Naive thymus-derived CD4-positive, alpha-beta T cell (primary cell): ENCODE measurements around the gene LARGE2. TPM values are rescaled to one million over a fixed set of nuclear protein-coding genes. Genes with fewer than 3 reads are reported as not detected.

Experiments
- ATAC-seq: fragments of 150-1000 bp; cut with Tn5 transposase; 2 replicates; pipeline ENCODE4 v1.10.0; 2021; ENCODE audit warnings: mild to moderate bottlenecking, moderate library complexity
- CTCF ChIA-PET: fragments of 350-600 bp; sonication (Branson Sonifier 250); formaldehyde crosslinking; loops from one replicate; lab custom pipeline; 2021; ENCODE audit warnings: antibody characterized with exemption; lab: Charles Lee
- POLR2A ChIA-PET: fragments of 350-600 bp; sonication (Branson Sonifier 250); formaldehyde crosslinking; loops from one replicate; lab custom pipeline; 2021; ENCODE audit warnings: antibody characterized with exemption, inconsistent platforms; lab: Charles Lee
- DNase-seq, 9 donors: peaks; one replicate each; pipeline versions ENCODE4 v3.0.0 to v3.0.0-alpha.2; 2020 to 2022; ENCODE audit warnings: mixed read lengths in 1 of 9
- H3K27ac ChIP-seq: one replicate; pipeline ENCODE4 v1.7.0; 2013; ENCODE audit warnings: mild to moderate bottlenecking, low read depth, low read length, moderate library complexity
- H3K27me3 ChIP-seq, 2 donors: one replicate each; pipeline ENCODE4 v1.7.0; 2013; ENCODE audit warnings: low read length in 2 of 2, mild to moderate bottlenecking in 2 of 2, moderate library complexity in 2 of 2; ENCODE audit not compliant: control insufficient read depth in 2 of 2, insufficient read depth in 2 of 2
- H3K36me3 ChIP-seq, 3 experiments: 1 replicate in 2 of 3; 2 replicates in 1 of 3; pipeline ENCODE4 v1.7.0; 2013; ENCODE audit warnings: low read length in 3 of 3, mild to moderate bottlenecking in 3 of 3, moderate library complexity in 1 of 3; ENCODE audit not compliant: insufficient read depth in 3 of 3, control insufficient read depth in 2 of 3
- H3K4me1 ChIP-seq, 2 donors: one replicate each; pipeline ENCODE4 v1.7.0; 2013; ENCODE audit warnings: low read length in 2 of 2, mild to moderate bottlenecking in 2 of 2, moderate library complexity in 1 of 2; ENCODE audit not compliant: control insufficient read depth in 2 of 2, insufficient read depth in 2 of 2
- H3K4me3 ChIP-seq: 2 replicates; pipeline ENCODE4 v1.7.0; 2013; ENCODE audit warnings: mild to moderate bottlenecking, low read length
- H3K9me3 ChIP-seq, 3 experiments: 1 replicate in 2 of 3; 2 replicates in 1 of 3; pipeline ENCODE4 v1.7.0; 2013; ENCODE audit warnings: low read length in 3 of 3; ENCODE audit not compliant: control insufficient read depth in 2 of 3
- H3K27ac Mint-ChIP-seq, 9 donors: one replicate each; pipeline ENCODE4 v1.8.0; 2020 to 2022; ENCODE audit warnings: mixed read lengths in 9 of 9, mild to moderate bottlenecking in 8 of 9, moderate library complexity in 5 of 9, inconsistent platforms in 2 of 9
- H3K27me3 Mint-ChIP-seq, 5 donors: one replicate each; pipeline ENCODE4 v1.8.0; 2021 to 2022; ENCODE audit warnings: mixed read lengths in 5 of 5, mild to moderate bottlenecking in 1 of 5
- H3K36me3 Mint-ChIP-seq, 5 donors: one replicate each; pipeline ENCODE4 v1.8.0; 2020 to 2022; ENCODE audit warnings: mixed read lengths in 5 of 5, mild to moderate bottlenecking in 3 of 5, inconsistent platforms in 1 of 5
- H3K4me1 Mint-ChIP-seq, 7 donors: one replicate each; pipeline ENCODE4 v1.8.0; 2020 to 2022; ENCODE audit warnings: mixed read lengths in 7 of 7, mild to moderate bottlenecking in 3 of 7, inconsistent platforms in 1 of 7
- H3K4me3 Mint-ChIP-seq, 10 donors: one replicate each; pipeline ENCODE4 v1.8.0; 2020 to 2022; ENCODE audit warnings: mild to moderate bottlenecking in 10 of 10, mixed read lengths in 10 of 10, moderate library complexity in 6 of 10, inconsistent platforms in 2 of 10
- H3K9me3 Mint-ChIP-seq, 11 donors: one replicate each; pipeline ENCODE4 v1.8.0; 2020 to 2022; ENCODE audit warnings: mixed read lengths in 11 of 11, mild to moderate bottlenecking in 4 of 11, inconsistent platforms in 1 of 11, moderate library complexity in 1 of 11
- intact Hi-C, 2 donors: fragments of 100-400 bp; cut with micrococcal nuclease; formaldehyde crosslinking; loops; one replicate each; pipeline ENCODE4 v1.15.1; 2023
- polyA plus RNA-seq, 2 donors: library from polyadenylated mRNA; unstranded; fragments of 300-500 nt; fragmentation: Illumina TruSeq; gene quantifications; one replicate each; pipeline ENCODE4 v1.2.3, GENCODE V29; 2021
- total RNA-seq, 6 experiments: library from RNA in 5 of 6; stranded (reverse) in 5 of 6; gene quantifications; 1 replicate in 5 of 6; 2 replicates in 1 of 6; pipeline ENCODE4 v1.2.3 and lab custom pipeline; 2021 to 2026

The LARGE2 gene
- total and polyA plus RNA-seq, 7 experiments from 2014 or later: 0.24 to 4.8 (median 1.6) TPM; not detected in 1

- Mint-ChIP-seq H3K4me1 (peaks cover 7 to 16% (median 10%) of the 10 kb centered on the region in 7 donors), H3K9me3 (peaks cover 0 to 3% (median 0%) of the 10 kb centered on the region in 11 donors), H3K36me3 (peaks cover 9 to 53% (median 33%) of the 10 kb centered on the region in 5 donors), H3K4me3 (no peak overlapping the region), H3K27ac (no peak overlapping the region), H3K27me3 (peaks cover 0 to 14% (median 0%) of the 10 kb centered on the region in 5 donors)
- H3K4me3 ChIP-seq: no peak overlapping the region
- H3K4me1 ChIP-seq: no peaks in the 10 kb centered on the region
- no peak overlapping the region for H3K27ac ChIP-seq
- DNase-seq (no peak), ATAC-seq (no peak)
- CTCF ChIA-PET: no interaction called here
- intact Hi-C loops: no loop called here
- POLR2A ChIA-PET: no interaction called here
- H3K36me3 ChIP-seq: peaks cover 3 to 49% (median 11%) of the 10 kb centered on the region in 3 experiments
- H3K9me3 ChIP-seq: no peaks in the 10 kb centered on the region
- no peaks in the 10 kb centered on the region for H3K27me3 ChIP-seq
Observed at GRCh38 chr11:45881708-45882368, 40.6 kb upstream of the LARGE2 start.

- ATAC-seq (no peak), DNase-seq (no peak)
- peak overlapping the region in 2 of 9 donors; percentile 40 to 69 for H3K27ac Mint-ChIP-seq
- Histone ChIP-seq H3K4me3 (no peak overlapping the region), H3K4me1 (no peaks in the 10 kb centered on the region), H3K27ac (no peak overlapping the region), H3K36me3 (peaks cover 0 to 28% (median 6%) of the 10 kb centered on the region in 3 experiments), H3K27me3 (no peaks in the 10 kb centered on the region), H3K9me3 (no peaks in the 10 kb centered on the region)
- H3K27me3 Mint-ChIP-seq: peaks cover 0 to 21% (median 4%) of the 10 kb centered on the region in 5 donors
- POLR2A ChIA-PET: interaction anchor here (0.6 kb wide), 1 partner anchor 738 kb away, joined by 3 read pairs; no protein-coding TSS in a partner anchor
- CTCF ChIA-PET: no interaction called here
- H3K9me3 Mint-ChIP-seq: peaks cover 0 to 3% (median 0%) of the 10 kb centered on the region in 11 donors
- peaks cover 7 to 15% (median 10%) of the 10 kb centered on the region in 7 donors for H3K4me1 Mint-ChIP-seq
- peak overlapping the region; percentile 64 to 85 (median 73) for H3K4me3 Mint-ChIP-seq
- intact Hi-C loops: loop anchor here (1.0 kb wide), 4 partner anchors 15 to 37 kb away; partner anchors contain the start of gene CRY2 (in 1 of the 2)
- H3K36me3 Mint-ChIP-seq: peaks cover 0 to 33% (median 11%) of the 10 kb centered on the region in 5 donors
Observed at GRCh38 chr11:45884596-45885185, 37.8 kb upstream of the LARGE2 start.

- ChIA-PET CTCF (no interaction called here), POLR2A (no interaction called here)
- DNase-seq (peak; percentile 15 to 71 (median 50)), ATAC-seq (peak; percentile 90)
- Histone ChIP-seq H3K27me3 (no peaks in the 10 kb centered on the region), H3K4me1 (no peaks in the 10 kb centered on the region), H3K36me3 (peaks cover 0 to 21% (median 0%) of the 10 kb centered on the region in 3 experiments), H3K9me3 (no peaks in the 10 kb centered on the region), H3K4me3 (peak within 1 kb of the TSS; percentile 51), H3K27ac (no peak within 1 kb of the TSS)
- Mint-ChIP-seq H3K27me3 (peaks cover 0 to 21% (median 4%) of the 10 kb centered on the region in 5 donors), H3K27ac (peak within 1 kb of the TSS in 2 of 9 donors; percentile 40 to 69), H3K4me1 (peaks cover 7 to 15% (median 10%) of the 10 kb centered on the region in 7 donors), H3K4me3 (peak within 1 kb of the TSS; percentile 64 to 85 (median 73)), H3K36me3 (peaks cover 0 to 26% (median 7%) of the 10 kb centered on the region in 5 donors), H3K9me3 (peaks cover 0 to 3% (median 0%) of the 10 kb centered on the region in 11 donors)
- intact Hi-C loops: loop anchor here (1.0 kb wide), 4 partner anchors 14 to 38 kb away; partner anchors contain the start of gene CRY2 (in 1 of the 2)
Observed at GRCh38 chr11:45885274-45885920, 37.1 kb upstream of the LARGE2 start, which contains the start of gene MAPK8IP1. Gene MAPK8IP1, plus strand, starts transcription at chr11:45885651. Its CDS starts 170 bp downstream, at chr11:45885821.

GRCh38 chr11:45885921-45886721, 36.3 kb upstream of the LARGE2 start:
- no peak for DNase-seq
- ChIA-PET POLR2A (no interaction called here), CTCF (no interaction called here)
- H3K36me3 ChIP-seq: peaks cover 0 to 14% (median 0%) of the 10 kb centered on the region in 3 experiments
- no peak overlapping the region for H3K27ac ChIP-seq
- intact Hi-C loops: loop anchor here (1.0 kb wide), 4 partner anchors 13 to 39 kb away; partner anchors contain the start of gene CRY2 (in 1 of the 2)
- no peak overlapping the region for H3K27ac Mint-ChIP-seq
- H3K9me3 ChIP-seq: no peaks in the 10 kb centered on the region
- no peaks in the 10 kb centered on the region for H3K27me3 ChIP-seq
- peaks cover 0 to 3% (median 0%) of the 10 kb centered on the region in 11 donors for H3K9me3 Mint-ChIP-seq
- peaks cover 0 to 21% (median 4%) of the 10 kb centered on the region in 5 donors for H3K27me3 Mint-ChIP-seq
- peaks cover 7 to 15% (median 10%) of the 10 kb centered on the region in 7 donors for H3K4me1 Mint-ChIP-seq
- H3K4me1 ChIP-seq: no peaks in the 10 kb centered on the region
- peak overlapping the region in 6 of 10 donors; percentile 29 to 49 (median 39) for H3K4me3 Mint-ChIP-seq
- H3K36me3 Mint-ChIP-seq: peaks cover 0 to 19% (median 3%) of the 10 kb centered on the region in 5 donors
- no peak for ATAC-seq
- no peak overlapping the region for H3K4me3 ChIP-seq

GRCh38 chr11:45886816-45887520, 35.5 kb upstream of the LARGE2 start:
- Histone ChIP-seq H3K4me3 (no peak overlapping the region), H3K9me3 (no peaks in the 10 kb centered on the region), H3K36me3 (peaks cover 0 to 6% (median 0%) of the 10 kb centered on the region in 3 experiments), H3K4me1 (no peaks in the 10 kb centered on the region), H3K27me3 (no peaks in the 10 kb centered on the region), H3K27ac (no peak overlapping the region)
- Mint-ChIP-seq H3K4me1 (peaks cover 7 to 15% (median 10%) of the 10 kb centered on the region in 7 donors), H3K27ac (no peak overlapping the region), H3K27me3 (peaks cover 0 to 21% (median 4%) of the 10 kb centered on the region in 5 donors), H3K4me3 (peak overlapping the region in 5 of 10 donors; percentile 29 to 49 (median 45)), H3K9me3 (peaks cover 0 to 3% (median 0%) of the 10 kb centered on the region in 11 donors), H3K36me3 (peaks cover 0 to 11% (median 3%) of the 10 kb centered on the region in 5 donors)
- DNase-seq: no peak
- intact Hi-C loops: no loop called here
- no peak for ATAC-seq
- ChIA-PET POLR2A (no interaction called here), CTCF (no interaction called here)
